HG02973 (cell line): ENCODE data around the gene NGDN.

Experiments
- ATAC-seq: cut with Tn5 transposase; IDR thresholded peaks from one replicate; pipeline ENCODE4 v1.9.1; 2021; ENCODE audit warnings: moderate library complexity; ENCODE audit not compliant: unreplicated experiment

The NGDN gene

DNA sequence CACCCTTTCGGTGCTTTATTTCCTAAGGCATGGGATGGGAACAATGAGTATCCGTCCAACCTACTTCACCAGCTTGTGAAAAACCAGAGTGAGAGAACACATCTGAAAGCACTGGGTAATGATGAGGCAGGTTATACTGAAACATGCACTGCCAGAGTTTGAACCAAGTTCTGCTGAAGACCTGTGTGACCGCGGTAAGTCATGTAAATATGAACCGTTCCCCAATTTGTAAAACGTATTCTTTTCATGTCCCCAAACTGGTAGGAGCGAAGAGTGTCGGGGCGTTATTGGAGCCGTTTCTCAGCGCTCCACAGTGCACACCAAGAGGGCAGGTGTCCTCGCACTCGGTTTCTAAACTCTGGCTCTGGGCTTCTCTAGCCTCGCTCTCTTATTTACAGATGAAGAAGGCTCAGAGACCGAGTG, 788 bp upstream of the NGDN start:
- peak; percentile 7 for ATAC-seq

GRCh38 chr14:23469906-23470403, 452 bp downstream of the NGDN start:
- no peak for ATAC-seq

DNA sequence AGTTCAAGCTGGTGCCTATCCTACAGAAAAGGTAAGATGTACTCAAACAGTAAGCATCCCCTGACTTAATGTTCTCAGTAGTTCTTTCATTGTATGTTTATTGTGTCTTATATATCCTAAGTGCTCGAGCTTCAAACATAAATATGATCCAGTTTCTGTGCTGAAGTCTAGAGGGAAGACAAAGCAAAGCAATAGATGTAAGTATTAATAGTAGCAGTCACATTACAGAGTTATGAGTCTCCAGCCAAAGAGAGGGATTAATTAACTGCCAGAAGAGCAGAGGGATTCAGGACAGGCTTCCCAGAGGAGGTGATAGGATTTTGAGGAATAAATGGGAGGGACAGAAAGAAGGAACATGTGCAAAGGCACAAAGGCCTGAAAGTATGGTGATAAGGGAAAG, 1.4 kb downstream of the NGDN start:
- ATAC-seq, result no peak

- ATAC-seq, result no peak
Measured at GRCh38 chr14:23478109-23478759, 8.7 kb downstream of the NGDN start.

- ATAC-seq, result no peak
Measured at GRCh38 chr14:23481362-23481970, 12.0 kb downstream of the NGDN start.

DNA sequence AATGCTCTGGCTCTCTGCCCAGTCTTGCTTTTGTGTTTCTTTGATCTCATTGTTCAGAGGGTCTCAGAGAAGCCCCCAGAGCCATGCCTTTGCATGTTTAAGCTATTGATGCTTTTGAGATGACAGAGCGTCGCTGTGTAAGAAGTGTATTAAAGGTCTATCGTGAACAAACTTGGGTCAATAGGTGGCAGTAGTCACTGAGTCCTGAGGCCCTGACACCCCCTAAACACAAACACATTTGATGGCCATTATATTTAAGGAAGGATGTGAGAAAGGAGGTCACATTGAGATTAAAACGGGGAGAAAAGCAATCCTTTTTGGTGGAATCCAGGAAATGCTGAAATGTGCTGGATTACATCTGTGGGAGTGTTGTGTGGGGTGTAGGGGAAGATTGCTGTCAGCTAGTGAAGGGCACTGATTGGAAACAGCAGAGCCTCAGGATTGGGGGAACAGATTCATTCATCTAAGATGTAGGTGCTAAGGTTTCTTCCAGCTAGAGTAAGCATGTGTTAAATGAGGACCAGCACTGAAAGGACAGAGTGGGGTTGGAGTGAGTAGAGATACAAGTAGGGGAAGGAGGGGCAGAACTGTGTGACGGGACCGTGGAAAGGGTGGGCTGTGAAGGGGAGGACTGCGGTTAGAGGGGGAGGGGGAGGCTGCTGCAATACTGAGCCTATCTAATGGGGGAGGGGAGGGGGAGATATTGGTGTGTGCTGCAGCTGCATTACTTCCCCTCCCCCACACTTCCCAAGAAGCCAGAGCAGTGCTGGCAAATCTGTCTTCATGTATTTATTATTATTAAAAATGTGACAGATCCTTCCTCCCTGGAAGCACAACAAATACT, 12.7 kb downstream of the NGDN start:
- ATAC-seq, result no peak

- no peak for ATAC-seq
Measured at GRCh38 chr14:23482823-23483148, 13.3 kb downstream of the NGDN start.

GRCh38 chr14:23483236-23483854, 13.8 kb downstream of the NGDN start:
- ATAC-seq, result no peak

DNA sequence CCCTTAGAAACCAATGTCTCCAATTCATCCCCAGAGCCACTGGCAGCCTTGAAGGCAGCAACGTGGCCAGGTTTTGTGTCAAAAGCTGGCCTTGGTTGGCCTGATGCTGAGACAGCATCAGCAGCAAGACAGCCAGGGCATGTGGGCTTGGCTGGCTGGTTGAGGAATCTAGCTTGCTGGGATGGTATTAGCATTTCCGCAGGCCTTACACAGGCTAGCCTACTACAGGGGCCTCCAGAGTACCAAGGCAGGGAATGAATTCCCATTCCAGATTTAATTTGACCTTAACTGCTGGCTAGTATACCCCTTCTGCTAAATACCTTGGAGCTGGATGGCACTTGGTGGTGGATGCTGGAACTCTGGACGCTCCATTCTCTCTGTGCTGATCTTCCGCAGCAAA, 15.8 kb downstream of the NGDN start:
- ATAC-seq, result no peak

GRCh38 chr14:23486036-23486435, 16.5 kb downstream of the NGDN start:
- no peak for ATAC-seq

DNA sequence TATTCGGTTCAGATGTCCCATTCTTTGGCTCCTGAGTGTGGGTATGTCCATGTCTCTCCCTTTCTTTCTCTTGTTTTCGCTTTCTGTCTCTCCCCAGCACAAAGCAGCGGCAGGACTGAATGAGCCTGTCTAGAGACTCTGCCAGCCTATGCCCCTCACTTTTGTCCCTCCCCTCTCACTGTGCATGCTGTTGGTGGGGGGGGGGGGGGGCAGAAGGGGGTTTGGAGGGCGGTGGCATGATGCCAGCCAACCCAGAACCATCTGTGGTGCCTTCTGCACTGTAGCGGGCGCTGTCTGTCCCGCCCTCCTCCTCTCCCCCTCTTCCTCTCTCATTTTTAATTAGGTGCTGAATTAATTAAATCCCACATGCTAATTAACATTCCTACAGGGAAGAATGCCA, 17.7 kb downstream of the NGDN start:
- ATAC-seq, result no peak

DNA sequence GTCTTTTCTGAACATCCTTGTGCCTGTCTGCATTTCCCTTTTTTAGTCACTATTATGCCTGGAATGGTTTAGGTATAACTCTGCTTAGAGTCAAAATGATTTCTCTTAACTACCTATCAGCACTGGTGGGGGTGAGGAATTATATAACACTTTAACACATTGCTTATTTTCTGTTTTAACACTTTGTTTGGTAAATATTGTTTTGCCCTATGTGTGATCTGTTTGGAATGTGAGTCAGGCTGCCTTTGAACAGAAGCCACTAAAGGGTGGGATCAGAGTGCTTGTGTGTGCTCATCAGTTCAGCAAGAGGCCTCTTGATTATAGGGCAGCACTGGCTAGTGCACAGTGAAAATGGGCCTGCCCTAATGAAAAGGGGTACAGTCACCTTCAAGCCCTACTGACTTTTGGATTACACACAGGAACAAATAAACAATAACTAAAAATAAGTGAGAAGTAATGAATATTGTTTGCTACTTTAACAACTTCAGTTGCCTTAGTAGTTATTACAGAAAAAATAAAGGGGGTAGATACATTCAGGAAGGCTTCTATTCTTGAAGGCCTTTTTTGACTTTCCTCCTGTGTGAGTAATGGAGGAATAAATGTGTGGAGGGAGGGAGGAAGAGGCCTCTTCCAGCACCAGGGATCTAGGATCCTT, 23.2 kb downstream of the NGDN start:
- ATAC-seq, result no peak

GRCh38 chr14:23494223-23494622, 24.7 kb downstream of the NGDN start:
- ATAC-seq, result no peak

DNA sequence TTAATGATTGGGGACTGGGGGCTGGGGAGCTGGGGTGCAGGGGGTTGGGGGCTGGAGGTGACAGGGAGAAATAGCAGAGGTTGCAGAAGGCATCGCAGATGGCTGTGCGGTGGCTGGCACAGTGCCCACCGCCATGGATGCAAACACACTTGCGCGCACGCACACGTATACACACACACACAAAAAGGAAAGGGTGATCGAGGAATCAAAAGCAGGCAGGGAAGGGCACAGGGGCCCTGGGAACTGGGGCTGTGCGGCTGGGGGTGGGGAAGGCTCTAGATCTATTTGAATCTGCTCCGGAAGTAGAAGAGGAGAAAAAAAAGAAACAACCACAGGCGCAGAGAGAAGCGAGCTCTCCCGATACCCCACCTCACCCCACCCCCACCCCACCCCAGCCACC, 42.7 kb downstream of the NGDN start:
- no peak for ATAC-seq

DNA sequence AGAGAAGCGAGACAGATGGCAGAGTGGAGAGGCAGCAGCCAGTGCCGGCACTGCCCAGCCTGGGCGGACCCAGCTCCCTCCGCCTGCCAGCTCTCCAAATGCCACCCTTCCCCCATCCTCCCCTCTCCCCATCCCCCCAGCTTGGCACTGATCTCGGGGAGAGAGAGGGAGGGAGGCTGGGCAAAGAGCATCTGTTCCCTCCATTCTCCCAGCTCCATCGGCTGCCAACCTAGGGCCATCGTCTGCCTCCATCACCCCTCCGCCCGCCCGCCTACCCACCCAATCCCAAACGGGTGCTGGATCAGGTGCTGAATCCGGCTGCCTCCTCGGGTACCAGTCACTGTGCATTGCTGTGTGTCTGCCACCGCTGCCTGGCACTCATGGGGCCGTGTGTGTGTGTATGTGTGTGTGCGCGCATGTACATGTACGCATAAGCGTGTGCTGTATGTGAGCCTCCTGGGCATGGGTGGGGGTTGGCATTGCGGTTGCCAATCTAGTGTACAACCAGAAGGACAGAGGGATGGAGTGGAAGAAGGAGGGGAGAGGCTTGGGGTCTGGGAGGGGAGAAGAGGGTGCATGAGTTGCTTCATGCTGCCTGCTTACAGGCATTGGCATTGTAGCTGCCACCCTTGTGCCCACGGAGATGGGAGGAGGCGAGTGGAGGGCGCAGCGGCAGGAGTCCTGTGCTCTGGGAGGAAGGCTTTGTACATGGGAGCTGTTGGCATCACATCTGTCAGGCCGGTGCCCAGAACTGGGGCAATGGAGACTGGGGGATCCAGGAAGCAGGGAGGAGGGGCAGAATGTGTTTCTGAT, 43.7 kb downstream of the NGDN start:
- no peak for ATAC-seq

- no peak for ATAC-seq
Measured at GRCh38 chr14:23513818-23514643, 44.5 kb downstream of the NGDN start.

DNA sequence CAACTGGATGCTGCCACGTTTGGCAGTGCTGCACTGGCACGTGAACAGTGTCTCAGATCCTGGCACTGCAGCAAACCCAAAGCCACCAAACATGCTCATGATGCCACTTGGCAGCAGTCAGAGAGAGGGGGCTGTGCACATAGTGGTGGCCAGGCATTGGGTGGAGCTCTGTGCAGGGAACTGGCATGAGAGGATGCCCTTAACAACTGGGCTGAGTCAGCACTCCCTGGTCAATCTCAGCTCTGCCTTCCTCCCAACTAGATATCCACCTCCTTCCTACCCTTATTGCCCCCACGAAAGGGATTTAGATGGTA, 45.1 kb downstream of the NGDN start:
- no peak for ATAC-seq

GRCh38 chr14:23517650-23518326, 48.3 kb downstream of the NGDN start:
- ATAC-seq, result no peak

- no peak for ATAC-seq
Measured at GRCh38 chr14:23518709-23519108, 49.2 kb downstream of the NGDN start.
